GM12874 (cell line): ENCODE results near the gene TMEM219.

Source experiments
- CTCF ChIP-seq: IDR thresholded peaks from 2 replicates; pipeline ENCODE4 v1.5.1; 2011; ENCODE audit warnings: low read depth, mild to moderate bottlenecking, control low read depth, low read length, moderate library complexity; ENCODE audit not compliant: insufficient read depth

Gene TMEM219

DNA sequence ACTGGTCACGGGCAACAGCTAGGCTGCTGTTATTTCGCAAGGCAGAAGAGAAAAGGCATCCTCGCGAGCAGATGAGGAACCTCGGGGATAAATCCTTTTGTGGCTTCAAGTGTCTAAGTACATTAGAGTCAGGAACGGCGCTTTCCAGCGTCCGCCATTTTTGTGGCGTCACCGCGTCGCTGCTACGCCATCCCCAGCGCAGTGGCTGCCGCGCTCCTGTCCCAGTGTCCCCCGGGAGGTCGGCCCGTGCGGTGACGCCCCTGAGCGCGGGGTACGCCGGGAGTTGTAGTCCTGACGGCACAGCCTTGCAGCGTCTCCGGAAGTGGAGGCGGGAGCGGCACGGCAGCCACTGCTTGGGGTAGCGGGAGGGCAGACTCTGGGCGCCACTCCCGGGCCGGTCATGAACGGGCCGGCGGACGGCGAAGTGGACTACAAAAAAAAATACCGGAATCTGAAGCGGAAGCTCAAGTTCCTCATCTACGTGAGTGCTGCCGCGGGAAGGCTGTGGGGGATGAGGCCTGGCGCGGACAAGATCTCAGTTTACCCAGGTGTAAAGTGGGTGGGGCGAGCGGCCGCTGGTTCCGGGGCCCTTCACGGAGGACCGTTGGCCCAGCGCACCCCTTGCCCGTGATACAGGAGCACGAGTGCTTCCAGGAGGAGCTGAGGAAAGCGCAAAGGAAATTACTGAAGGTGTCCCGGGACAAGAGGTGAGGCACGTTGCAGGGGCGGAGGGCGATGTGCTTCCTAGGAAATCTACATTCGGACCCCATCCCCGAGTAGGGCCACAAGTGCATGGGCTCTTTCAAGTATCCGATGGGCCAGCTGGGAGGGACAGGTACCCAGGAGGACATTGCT lies 34.3 kb downstream of the TMEM219 start, which contains the start of gene INO80E:
INO80E (plus strand) TSS at position 331 of the 855 bp plus-strand sequence; CDS start at position 401, 70 bp downstream.
- no peak for TF ChIP-seq CTCF

GRCh38 chr16:29996766-29997250 lies 34.9 kb downstream of the TMEM219 start:
- no peak for TF ChIP-seq CTCF

GRCh38 chr16:29999605-30000004 lies 37.7 kb downstream of the TMEM219 start:
- no peak for TF ChIP-seq CTCF

GRCh38 chr16:30000735-30001631 lies 39.1 kb downstream of the TMEM219 start:
- no peak for TF ChIP-seq CTCF

GRCh38 chr16:30002614-30003346 lies 40.9 kb downstream of the TMEM219 start:
- no peak for TF ChIP-seq CTCF

- no peak for TF ChIP-seq CTCF
Observed at GRCh38 chr16:30003670-30004423, 42.0 kb downstream of the TMEM219 start.
